HCT116 (cell line): ENCODE measurements around the gene DIPK1A. TPM values are rescaled to one million over a fixed set of nuclear protein-coding genes. Genes with fewer than 3 reads are reported as not detected.

Experiments
- ATAC-seq: fragments of 200-7000 bp; cut with Tn5 transposase; 2 replicates; pipeline ENCODE4 v1.9.1; 2020; ENCODE audit warnings: mild to moderate bottlenecking, moderate library complexity
- BruUV-seq: library from RNA; stranded (reverse); fragments of 400-500 nt; replicated peaks from 2 replicates; lab custom pipeline; 2021; lab: Mats Ljungman, UMichigan
- CTCF ChIA-PET: fragments of 300-600 bp; sonication (Branson Sonifier 250); formaldehyde crosslinking; loops from one replicate; lab custom pipeline; 2021; ENCODE audit warnings: antibody characterized with exemption; lab: Charles Lee
- POLR2A ChIA-PET: fragments of 300-600, 350-600 bp; sonication (Branson Sonifier 250); formaldehyde crosslinking; loops from one replicate; lab custom pipeline; 2021; ENCODE audit warnings: antibody characterized with exemption; lab: Charles Lee
- RAD21 ChIA-PET, 2 experiments: fragments of 300-600 bp; sonication (Branson Sonifier 250); formaldehyde crosslinking; loops; one replicate each; lab custom pipeline; 2023; ENCODE audit warnings: low total read pairs in 2 of 2; ENCODE audit not compliant: uncharacterized antibody in 2 of 2, unreplicated experiment in 2 of 2, low non-redundant PET in 1 of 2; lab: Charles Lee
- DNase-seq: peaks from one replicate; pipeline ENCODE4 v3.0.0-alpha.2; 2010; ENCODE audit warnings: low read depth, low spot score
- H2AFZ ChIP-seq: fragments of 200-600 bp; shearing (Covaris generic), sonication (generic); 2 replicates; pipeline ENCODE4 v1.6.1; 2017; ENCODE audit warnings: low read depth, mixed run types, mixed read lengths, antibody characterized with exemption, low read length; ENCODE audit not compliant: poor library complexity, severe bottlenecking
- H3K27ac ChIP-seq: 2 replicates; pipeline ENCODE4 v1.5.1; 2012; ENCODE audit warnings: low read depth, low read length
- H3K27me3 ChIP-seq: fragments of 200-600 bp; sonication (generic); 2 replicates; pipeline ENCODE4 v1.6.1; 2016; ENCODE audit warnings: mixed run types, low read length, mixed read lengths; ENCODE audit not compliant: insufficient read depth
- H3K36me3 ChIP-seq, 2 experiments: fragments of 200-500 bp in 1 of 2; fragments of 200-600 bp in 1 of 2; sonication (Bioruptor generic) in 1 of 2; sonication (generic) in 1 of 2; 2 replicates each; pipeline versions ENCODE4 v1.5.1 to v1.6.1; 2014 to 2016; ENCODE audit warnings: low read length in 2 of 2, inconsistent platforms in 1 of 2, mixed read lengths in 1 of 2, mixed run types in 1 of 2; ENCODE audit not compliant: insufficient read depth in 2 of 2, control insufficient read depth in 1 of 2
- H3K4me1 ChIP-seq, 2 experiments: fragments of 200-600 bp in 1 of 2; sonication (generic) in 1 of 2; 2 replicates each; pipeline versions ENCODE4 v1.5.1 to v1.6.1; 2012 to 2017; ENCODE audit warnings: low read length in 2 of 2, inconsistent platforms in 1 of 2, mild to moderate bottlenecking in 1 of 2, mixed read lengths in 1 of 2, mixed run types in 1 of 2, moderate library complexity in 1 of 2; ENCODE audit not compliant: insufficient read depth in 2 of 2, control insufficient read depth in 1 of 2
- H3K4me2 ChIP-seq: fragments of 200-600 bp; sonication (generic); 2 replicates; pipeline ENCODE4 v1.6.1; 2017; ENCODE audit warnings: mixed run types, low read length, mixed read lengths
- H3K4me3 ChIP-seq, 2 experiments: fragments of 200-600 bp in 1 of 2; sonication (generic) in 1 of 2; replicated peaks in 1 of 2; 2 replicates each; pipeline ENCODE4 v1.5.1; 2011 to 2016; ENCODE audit warnings: low read length in 2 of 2, control low read depth in 1 of 2, low read depth in 1 of 2, mild to moderate bottlenecking in 1 of 2, mixed read lengths in 1 of 2, mixed run types in 1 of 2
- H3K79me2 ChIP-seq: fragments of 200-600 bp; sonication (generic); 2 replicates; pipeline ENCODE4 v1.6.1; 2017; ENCODE audit warnings: mild to moderate bottlenecking, mixed run types, low read length, moderate library complexity, mixed read lengths; ENCODE audit not compliant: insufficient read depth
- H3K9ac ChIP-seq: fragments of 200-600 bp; sonication (generic); 2 replicates; pipeline ENCODE4 v1.6.1; 2016; ENCODE audit warnings: low read length, mixed read lengths
- H3K9me2 ChIP-seq: fragments of 200-600 bp; sonication (generic), shearing (Covaris generic); 2 replicates; pipeline ENCODE4 v1.6.1; 2017; ENCODE audit warnings: mixed run types, mild to moderate bottlenecking, moderate library complexity; ENCODE audit not compliant: insufficient read depth
- H3K9me3 ChIP-seq, 2 experiments: fragments of 200-500 bp in 1 of 2; fragments of 200-600 bp in 1 of 2; sonication (Bioruptor generic) in 1 of 2; sonication (generic) in 1 of 2; 2 replicates each; pipeline ENCODE4 v1.6.1; 2014 to 2017; ENCODE audit warnings: low read length in 2 of 2, mixed read lengths in 2 of 2, inconsistent platforms in 1 of 2, low read depth in 1 of 2, mild to moderate bottlenecking in 1 of 2, mixed run types in 1 of 2, moderate library complexity in 1 of 2; ENCODE audit not compliant: control insufficient read depth in 1 of 2, insufficient read depth in 1 of 2
- H4K20me1 ChIP-seq: fragments of 200-600 bp; sonication (generic), shearing (Covaris generic); 2 replicates; pipeline ENCODE4 v1.6.1; 2017; ENCODE audit warnings: mixed run types, mild to moderate bottlenecking, moderate library complexity; ENCODE audit not compliant: insufficient read depth
- CBX3 ChIP-seq: IDR thresholded peaks from 2 replicates; pipeline ENCODE4 v1.6.1; 2012; ENCODE audit warnings: low read depth
- EGR1 ChIP-seq: IDR thresholded peaks from 2 replicates; pipeline ENCODE4 v1.6.1; 2012; ENCODE audit warnings: low read depth
- ELF1 ChIP-seq: IDR thresholded peaks from 2 replicates; pipeline ENCODE4 v1.6.1; 2012; ENCODE audit warnings: low read depth, borderline replicate concordance
- EZH2 ChIP-seq: fragments of 200-600 bp; sonication (generic); IDR thresholded peaks from 2 replicates; pipeline ENCODE4 v1.6.1; 2017; ENCODE audit warnings: antibody characterized with exemption, mixed run types
- EZH2phosphoT487 ChIP-seq: fragments of 200-600 bp; IDR thresholded peaks from 2 replicates; pipeline ENCODE4 v1.6.1; 2018; ENCODE audit warnings: antibody characterized with exemption, borderline replicate concordance
- FOSL1 ChIP-seq: IDR thresholded peaks from 2 replicates; pipeline ENCODE4 v1.6.1; 2012; ENCODE audit warnings: low read depth
- JUND ChIP-seq: IDR thresholded peaks from 2 replicates; pipeline ENCODE4 v1.6.1; 2012
- POLR2AphosphoS5 ChIP-seq: IDR thresholded peaks from 2 replicates; pipeline ENCODE4 v1.6.1; 2011; ENCODE audit warnings: mild to moderate bottlenecking, low read depth, low read length, moderate library complexity
- SIN3A ChIP-seq: IDR thresholded peaks from 2 replicates; pipeline ENCODE4 v1.6.1; 2012; ENCODE audit warnings: low read depth
- SP1 ChIP-seq: IDR thresholded peaks from 2 replicates; pipeline ENCODE4 v1.6.1; 2012; ENCODE audit warnings: low read depth
- SRF ChIP-seq: IDR thresholded peaks from 2 replicates; pipeline ENCODE4 v1.6.1; 2012; ENCODE audit warnings: low read depth
- TCF7L2 ChIP-seq: IDR thresholded peaks from 2 replicates; pipeline ENCODE4 v1.7.0; 2011; ENCODE audit warnings: borderline replicate concordance, inconsistent platforms; ENCODE audit not compliant: insufficient read depth, insufficient read length; ENCODE audit errors: extremely low read depth
- YY1 ChIP-seq: IDR thresholded peaks from 2 replicates; pipeline ENCODE4 v1.6.1; 2011; ENCODE audit warnings: low read length, low read depth, moderate library complexity, mild to moderate bottlenecking; ENCODE audit not compliant: insufficient replicate concordance; ENCODE audit errors: extremely low read depth
- ZFX ChIP-seq: fragments of 450-650 bp; IDR thresholded peaks from 2 replicates; pipeline ENCODE4 v1.6.1; 2017
- ZNF274 ChIP-seq: fragments of 200-500 bp; sonication (Bioruptor generic); IDR thresholded peaks from 2 replicates; pipeline ENCODE4 v1.6.1; 2014; ENCODE audit warnings: mild to moderate bottlenecking, low read depth, low read length, inconsistent platforms
- intact Hi-C: fragments of 100-400 bp; cut with micrococcal nuclease; formaldehyde crosslinking; loops from 2 replicates; pipeline ENCODE4 v1.10.0; 2022
- total RNA-seq: library from RNA; stranded (reverse); gene quantifications from one replicate; pipeline ENCODE4 v1.2.1, GENCODE V29; 2021; ENCODE audit not compliant: unreplicated experiment
- TF ChIP-seq, protein P1 (sequence below): IDR thresholded peaks from 2 replicates; pipeline ENCODE4 v1.6.1; 2012; ENCODE audit warnings: low read depth
- TF ChIP-seq, protein P2 (sequence below): IDR thresholded peaks from 2 replicates; pipeline ENCODE4 v1.6.1; 2012
- TF ChIP-seq, protein P3 (sequence below): IDR thresholded peaks from 2 replicates; pipeline ENCODE4 v1.6.1; 2011; ENCODE audit warnings: mild to moderate bottlenecking, low read length, moderate library complexity; ENCODE audit not compliant: insufficient replicate concordance; ENCODE audit errors: extremely low read depth

Gene DIPK1A
- total RNA-seq, 1 experiment from 2014 or later = 4.3 TPM

GRCh38 chr1:92961131-92961895 lies at the start of gene DIPK1A (continued):
- peak; percentile 69 for TF ChIP-seq POLR2AphosphoS5
- peak; percentile 70 for TF ChIP-seq EGR1
- TF ChIP-seq JUND = no peak
- no peak for TF ChIP-seq ELF1
- no peak for TF ChIP-seq TCF7L2
- TF ChIP-seq SRF = no peak
- no peak for TF ChIP-seq EZH2
- peak; percentile 36; the same call in 1 of the 2 replicates for TF ChIP-seq SP1

DNA sequence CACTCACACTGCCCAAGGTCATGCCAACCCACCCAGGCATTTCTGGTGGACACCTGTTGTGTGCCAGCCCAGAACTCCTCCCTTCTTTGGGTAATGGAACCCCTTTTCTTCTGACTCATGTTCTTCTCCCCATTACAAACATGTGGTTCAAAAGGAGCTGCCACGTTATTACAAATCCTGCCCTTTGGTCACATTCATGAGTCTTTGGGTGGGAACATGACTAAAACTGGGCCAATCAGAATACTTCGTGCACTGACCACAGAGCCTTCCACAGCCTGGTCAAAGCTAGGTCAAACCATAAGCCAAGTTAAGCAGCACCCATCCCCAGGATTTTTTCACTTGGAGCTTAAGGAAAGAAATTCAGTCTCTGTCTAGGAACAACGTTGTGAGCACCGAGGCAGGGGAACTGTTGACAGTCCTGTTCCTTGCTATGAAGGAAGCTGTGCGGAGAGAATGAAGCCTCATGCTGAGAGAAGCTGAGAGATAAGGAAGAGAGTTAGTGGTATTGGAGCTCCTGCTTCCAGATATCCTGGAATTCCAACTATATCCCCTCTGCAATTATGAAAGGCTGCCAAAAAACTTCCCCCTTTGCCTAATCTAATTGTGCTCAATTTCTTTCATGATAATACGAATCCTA lies 46.8 kb upstream of the DIPK1A start:
- H3K9me3 ChIP-seq = no peaks in the 10 kb centered on the region
- no peak overlapping the region for H3K9ac ChIP-seq
- H4K20me1 ChIP-seq = no peaks in the 10 kb centered on the region
- H3K36me3 ChIP-seq = no peaks in the 10 kb centered on the region
- no peak overlapping the region for H3K4me2 ChIP-seq
- intact Hi-C loops = no loop called here
- ChIA-PET POLR2A (no interaction called here), CTCF (interaction anchor here (0.8 kb wide), 1 partner anchor 14 kb away, joined by 3 read pairs; no protein-coding TSS in a partner anchor), RAD21 (no interaction called here)
- no peak overlapping the region for H3K4me3 ChIP-seq
- H3K9me2 ChIP-seq = no peaks in the 10 kb centered on the region
- TF ChIP-seq ZFX (no peak), EGR1 (no peak), SRF (no peak), SIN3A (no peak), FOSL1 (no peak), EZH2 (no peak), POLR2AphosphoS5 (no peak), SP1 (no peak), TCF7L2 (no peak), ELF1 (no peak), JUND (no peak), EZH2phosphoT487 (no peak), YY1 (no peak), ZNF274 (no peak), CBX3 (no peak)
- TF ChIP-seq, protein P1, sequence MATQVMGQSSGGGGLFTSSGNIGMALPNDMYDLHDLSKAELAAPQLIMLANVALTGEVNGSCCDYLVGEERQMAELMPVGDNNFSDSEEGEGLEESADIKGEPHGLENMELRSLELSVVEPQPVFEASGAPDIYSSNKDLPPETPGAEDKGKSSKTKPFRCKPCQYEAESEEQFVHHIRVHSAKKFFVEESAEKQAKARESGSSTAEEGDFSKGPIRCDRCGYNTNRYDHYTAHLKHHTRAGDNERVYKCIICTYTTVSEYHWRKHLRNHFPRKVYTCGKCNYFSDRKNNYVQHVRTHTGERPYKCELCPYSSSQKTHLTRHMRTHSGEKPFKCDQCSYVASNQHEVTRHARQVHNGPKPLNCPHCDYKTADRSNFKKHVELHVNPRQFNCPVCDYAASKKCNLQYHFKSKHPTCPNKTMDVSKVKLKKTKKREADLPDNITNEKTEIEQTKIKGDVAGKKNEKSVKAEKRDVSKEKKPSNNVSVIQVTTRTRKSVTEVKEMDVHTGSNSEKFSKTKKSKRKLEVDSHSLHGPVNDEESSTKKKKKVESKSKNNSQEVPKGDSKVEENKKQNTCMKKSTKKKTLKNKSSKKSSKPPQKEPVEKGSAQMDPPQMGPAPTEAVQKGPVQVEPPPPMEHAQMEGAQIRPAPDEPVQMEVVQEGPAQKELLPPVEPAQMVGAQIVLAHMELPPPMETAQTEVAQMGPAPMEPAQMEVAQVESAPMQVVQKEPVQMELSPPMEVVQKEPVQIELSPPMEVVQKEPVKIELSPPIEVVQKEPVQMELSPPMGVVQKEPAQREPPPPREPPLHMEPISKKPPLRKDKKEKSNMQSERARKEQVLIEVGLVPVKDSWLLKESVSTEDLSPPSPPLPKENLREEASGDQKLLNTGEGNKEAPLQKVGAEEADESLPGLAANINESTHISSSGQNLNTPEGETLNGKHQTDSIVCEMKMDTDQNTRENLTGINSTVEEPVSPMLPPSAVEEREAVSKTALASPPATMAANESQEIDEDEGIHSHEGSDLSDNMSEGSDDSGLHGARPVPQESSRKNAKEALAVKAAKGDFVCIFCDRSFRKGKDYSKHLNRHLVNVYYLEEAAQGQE = no peak
- TF ChIP-seq, protein P2, sequence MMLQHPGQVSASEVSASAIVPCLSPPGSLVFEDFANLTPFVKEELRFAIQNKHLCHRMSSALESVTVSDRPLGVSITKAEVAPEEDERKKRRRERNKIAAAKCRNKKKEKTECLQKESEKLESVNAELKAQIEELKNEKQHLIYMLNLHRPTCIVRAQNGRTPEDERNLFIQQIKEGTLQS = no peak
- TF ChIP-seq, protein P3, sequence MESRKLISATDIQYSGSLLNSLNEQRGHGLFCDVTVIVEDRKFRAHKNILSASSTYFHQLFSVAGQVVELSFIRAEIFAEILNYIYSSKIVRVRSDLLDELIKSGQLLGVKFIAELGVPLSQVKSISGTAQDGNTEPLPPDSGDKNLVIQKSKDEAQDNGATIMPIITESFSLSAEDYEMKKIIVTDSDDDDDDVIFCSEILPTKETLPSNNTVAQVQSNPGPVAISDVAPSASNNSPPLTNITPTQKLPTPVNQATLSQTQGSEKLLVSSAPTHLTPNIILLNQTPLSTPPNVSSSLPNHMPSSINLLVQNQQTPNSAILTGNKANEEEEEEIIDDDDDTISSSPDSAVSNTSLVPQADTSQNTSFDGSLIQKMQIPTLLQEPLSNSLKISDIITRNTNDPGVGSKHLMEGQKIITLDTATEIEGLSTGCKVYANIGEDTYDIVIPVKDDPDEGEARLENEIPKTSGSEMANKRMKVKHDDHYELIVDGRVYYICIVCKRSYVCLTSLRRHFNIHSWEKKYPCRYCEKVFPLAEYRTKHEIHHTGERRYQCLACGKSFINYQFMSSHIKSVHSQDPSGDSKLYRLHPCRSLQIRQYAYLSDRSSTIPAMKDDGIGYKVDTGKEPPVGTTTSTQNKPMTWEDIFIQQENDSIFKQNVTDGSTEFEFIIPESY = no peak
- 0 out of 2 replicates have a peak, but pooled peaks cover 4% of the 10 kb centered on the region for H3K27me3 ChIP-seq
- H2AFZ ChIP-seq = no peak overlapping the region
- no peaks in the 10 kb centered on the region for H3K4me1 ChIP-seq
- ATAC-seq (no peak), DNase-seq (no peak)
- H3K79me2 ChIP-seq = no peaks in the 10 kb centered on the region
- H3K27ac ChIP-seq = no peak overlapping the region
- BruUV-seq = no TSS peak
